GM11168 (cell line): ENCODE data around the gene SMYD3.

Experiments used
- in situ Hi-C: fragments of 300-500 bp; cut with MboI; formaldehyde crosslinking; loops from one replicate; pipeline ENCODE4 v1.12.0; 2022; ENCODE audit warnings: low sequenced_read_pairs; ENCODE audit not compliant: unreplicated experiment

SMYD3 gene

DNA sequence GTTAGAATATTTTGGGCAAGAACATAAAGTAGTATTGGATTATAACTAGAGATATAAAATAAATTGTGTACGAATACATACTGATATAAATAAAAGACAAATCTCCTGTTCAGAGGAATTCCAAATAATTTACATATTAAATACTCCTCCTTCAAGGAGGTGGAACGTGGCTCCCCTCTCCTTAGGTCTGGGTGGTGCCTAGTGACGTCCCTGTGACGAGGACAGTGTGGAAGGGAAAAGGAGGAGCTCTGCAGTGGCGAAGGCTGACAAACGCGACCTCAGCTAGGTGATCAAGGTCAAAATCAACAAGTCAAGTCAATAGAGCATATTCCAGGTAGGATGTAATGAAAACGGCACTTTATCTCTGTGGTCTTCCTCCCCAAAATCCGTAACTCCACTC, 310.0 kb downstream of the SMYD3 start:
- in situ Hi-C loops: no loop called here

DNA sequence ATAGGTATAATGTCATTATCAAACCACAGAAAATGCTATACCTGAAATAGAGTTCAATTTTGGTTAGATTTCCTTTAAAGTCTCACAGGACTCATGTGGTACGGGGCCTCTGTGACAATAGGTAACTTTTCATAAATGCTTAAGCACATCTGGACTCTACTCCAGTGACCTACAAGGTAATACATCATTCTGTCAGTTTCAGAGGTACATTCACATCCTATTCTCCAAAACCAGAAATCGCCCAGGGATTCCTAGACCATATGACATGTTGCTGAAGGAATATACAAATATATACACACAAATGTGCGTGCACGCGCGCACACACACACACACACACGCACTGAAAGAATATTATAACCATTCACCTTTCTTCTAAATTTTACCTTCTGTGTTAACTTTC, 311.8 kb downstream of the SMYD3 start:
- in situ Hi-C loops: no loop called here

DNA sequence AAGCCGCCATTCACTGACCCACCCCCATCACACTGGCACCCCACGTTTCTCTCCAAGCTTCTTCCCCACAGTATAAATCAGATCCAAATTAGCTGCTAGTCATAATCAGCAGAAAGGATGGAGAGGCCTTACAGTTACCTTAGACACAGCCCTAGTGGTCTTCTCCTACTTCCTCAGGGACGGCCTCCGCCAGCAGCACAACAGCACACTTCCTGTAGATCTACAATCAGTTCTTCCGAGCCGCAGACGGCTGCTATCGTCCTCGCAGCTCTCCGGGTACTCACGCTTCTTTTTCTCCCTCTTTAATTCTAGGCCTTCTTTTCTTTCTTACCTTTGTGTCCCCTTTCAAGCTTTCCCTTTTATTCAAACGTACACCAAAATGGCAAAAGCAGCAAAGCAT, 313.5 kb downstream of the SMYD3 start:
- in situ Hi-C loops: no loop called here

DNA sequence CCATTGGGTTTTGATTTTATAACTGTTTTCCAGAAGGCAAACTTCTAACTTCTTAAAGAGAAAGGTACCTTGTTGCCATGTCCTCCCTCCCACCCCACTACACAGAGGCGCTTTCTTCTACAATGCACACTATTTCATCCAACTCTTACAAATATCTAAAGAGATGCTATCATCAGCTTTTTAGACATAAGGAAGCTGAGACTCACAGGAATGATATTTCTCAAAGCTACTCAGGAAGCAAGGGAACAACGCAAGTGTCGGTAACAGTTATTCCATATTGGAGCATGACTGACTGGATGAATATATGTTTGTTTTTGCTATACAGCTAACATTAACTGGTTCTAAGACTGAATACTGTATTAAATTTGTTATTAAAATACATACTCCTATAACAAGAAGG, 318.0 kb downstream of the SMYD3 start:
- in situ Hi-C loops: no loop called here

DNA sequence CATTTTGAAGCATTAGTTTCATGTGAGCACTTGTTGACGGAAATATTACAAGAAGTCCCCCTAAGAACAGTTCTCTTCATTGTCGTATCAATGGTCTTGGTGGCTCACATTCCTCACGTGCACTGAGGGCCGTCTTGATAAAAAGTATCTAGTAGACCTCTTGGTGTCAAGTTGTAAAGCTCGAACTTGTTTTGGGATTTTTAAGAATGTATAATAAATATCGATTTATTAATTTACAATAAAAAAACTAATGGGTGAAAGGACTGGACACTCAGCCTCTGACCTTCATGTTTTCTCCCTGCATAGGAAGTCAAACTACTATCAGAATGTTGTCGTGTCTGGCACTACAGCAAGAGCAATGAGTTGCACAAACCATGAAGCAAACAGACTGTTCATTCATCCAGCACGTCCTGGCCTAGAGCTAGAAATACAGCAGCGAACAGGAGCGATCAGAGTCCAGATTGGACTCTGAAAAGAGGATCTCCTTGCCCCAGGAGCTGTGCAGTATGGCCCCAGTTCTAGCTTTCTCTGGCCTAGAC, 319.2 kb downstream of the SMYD3 start:
- in situ Hi-C loops: no loop called here

DNA sequence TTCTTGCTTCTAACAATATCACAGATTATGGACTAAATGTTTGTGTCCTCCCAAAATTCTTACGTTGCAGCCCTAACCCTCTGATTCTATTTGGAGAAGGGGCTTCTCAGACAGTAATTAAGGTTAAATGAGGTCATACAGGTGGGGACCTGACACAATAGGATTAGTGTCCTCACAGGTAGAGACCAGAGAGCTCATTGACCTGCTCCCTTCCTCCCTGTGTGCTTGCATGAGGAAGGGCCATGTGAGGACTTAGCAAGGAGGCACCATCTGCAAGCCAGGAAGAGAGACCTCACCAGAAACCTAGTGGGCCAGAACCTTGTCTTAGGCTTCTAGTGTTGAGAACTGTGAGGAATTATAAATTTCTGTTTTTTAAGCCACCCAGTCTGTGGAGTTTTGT, 322.6 kb downstream of the SMYD3 start:
- in situ Hi-C loops: no loop called here

DNA sequence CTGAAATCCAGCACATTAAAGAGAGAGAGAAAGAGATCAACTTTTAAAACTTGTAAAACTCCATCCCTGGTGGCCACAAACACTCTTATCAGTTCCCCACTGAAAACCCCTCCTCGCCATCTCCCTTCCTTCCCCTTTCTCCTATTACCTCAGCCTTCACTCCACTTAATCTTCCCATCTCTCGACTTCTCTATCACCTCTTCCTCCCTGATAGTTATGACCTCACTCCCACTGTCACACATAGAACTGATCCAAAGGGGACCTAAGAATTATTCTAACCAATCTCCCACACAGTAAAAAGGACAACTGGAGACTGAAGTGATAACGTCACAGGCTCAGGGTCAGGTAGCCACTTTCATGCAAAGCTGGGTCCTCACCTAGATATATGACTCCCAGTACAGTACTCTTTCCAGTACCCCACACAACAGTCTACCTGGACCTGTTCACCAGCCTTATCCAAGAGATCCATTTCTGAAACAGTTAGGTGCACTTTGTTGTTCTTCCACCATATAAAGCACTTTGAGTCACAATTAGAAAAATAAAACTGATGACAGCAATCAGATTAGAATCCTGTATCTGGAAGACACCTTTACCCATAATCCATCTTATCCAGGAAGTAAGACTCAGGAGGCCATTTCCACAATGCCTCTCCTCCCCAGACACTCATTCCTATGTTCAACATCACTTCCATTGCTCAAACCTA, 324.8 kb downstream of the SMYD3 start:
- in situ Hi-C loops: no loop called here

DNA sequence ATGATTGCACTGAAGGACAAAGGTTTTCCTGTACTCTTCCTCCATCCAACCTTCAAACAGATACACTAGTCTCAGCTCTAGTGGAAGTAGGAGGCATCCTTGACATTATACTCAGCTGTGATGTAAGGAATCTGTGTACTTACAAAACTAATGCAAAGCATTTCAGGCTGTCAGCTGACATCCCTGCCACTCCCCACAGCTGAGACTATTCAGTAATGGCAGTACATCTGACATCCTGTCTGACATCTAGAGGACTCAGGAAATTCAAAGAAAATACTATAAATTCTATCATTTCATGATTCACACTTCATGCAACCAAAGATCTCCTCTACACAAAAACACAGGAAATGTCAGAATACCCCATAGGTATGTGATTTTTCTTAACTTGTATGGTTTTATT, 325.8 kb downstream of the SMYD3 start:
- in situ Hi-C loops: no loop called here

DNA sequence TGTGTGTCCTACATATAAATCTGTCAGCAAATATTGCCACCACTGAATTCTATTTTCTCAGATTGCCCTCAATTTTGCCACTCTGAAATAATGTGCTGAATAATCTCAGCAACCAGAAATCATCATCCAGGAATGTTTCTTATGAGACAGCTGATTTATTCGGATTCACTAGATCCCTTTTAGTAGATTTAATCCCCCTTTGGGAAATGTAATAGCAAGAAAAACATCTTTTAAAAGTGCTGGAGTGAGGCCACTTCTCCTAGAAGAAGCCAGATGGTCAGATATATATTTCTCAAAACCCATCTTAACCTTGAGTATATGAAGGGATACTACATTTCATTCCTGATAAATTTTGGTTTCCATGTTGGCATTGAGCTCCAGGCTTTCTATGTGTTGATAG, 327.7 kb downstream of the SMYD3 start:
- in situ Hi-C loops: no loop called here

DNA sequence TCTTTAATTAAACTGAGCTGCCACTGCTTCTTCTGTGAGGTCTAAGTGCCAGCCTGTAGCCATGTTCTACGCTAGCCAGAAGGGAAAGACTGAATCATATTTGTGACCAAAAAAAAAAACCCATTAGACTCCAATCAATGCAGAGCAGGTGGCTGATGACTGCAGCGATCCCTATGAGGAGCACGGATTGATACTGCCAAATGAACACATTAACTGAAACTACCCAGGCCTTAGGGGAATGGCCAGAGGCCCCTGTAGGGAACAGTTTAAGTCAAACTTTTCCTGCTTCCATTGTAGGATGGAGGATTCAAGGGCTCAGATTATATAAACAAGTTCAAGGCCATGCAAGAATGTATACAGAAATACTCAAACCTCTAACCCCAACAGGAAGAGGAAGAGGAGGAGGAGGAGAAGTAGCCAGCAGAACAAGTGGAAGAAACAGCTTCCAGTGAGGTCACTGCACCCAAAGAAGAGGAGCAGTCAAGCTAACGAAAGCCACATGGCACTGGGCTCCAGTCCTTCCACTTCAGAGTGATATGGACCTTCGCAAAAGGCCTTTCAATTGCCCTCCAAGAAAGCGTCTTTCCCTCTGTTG, 328.3 kb downstream of the SMYD3 start:
- in situ Hi-C loops: no loop called here

DNA sequence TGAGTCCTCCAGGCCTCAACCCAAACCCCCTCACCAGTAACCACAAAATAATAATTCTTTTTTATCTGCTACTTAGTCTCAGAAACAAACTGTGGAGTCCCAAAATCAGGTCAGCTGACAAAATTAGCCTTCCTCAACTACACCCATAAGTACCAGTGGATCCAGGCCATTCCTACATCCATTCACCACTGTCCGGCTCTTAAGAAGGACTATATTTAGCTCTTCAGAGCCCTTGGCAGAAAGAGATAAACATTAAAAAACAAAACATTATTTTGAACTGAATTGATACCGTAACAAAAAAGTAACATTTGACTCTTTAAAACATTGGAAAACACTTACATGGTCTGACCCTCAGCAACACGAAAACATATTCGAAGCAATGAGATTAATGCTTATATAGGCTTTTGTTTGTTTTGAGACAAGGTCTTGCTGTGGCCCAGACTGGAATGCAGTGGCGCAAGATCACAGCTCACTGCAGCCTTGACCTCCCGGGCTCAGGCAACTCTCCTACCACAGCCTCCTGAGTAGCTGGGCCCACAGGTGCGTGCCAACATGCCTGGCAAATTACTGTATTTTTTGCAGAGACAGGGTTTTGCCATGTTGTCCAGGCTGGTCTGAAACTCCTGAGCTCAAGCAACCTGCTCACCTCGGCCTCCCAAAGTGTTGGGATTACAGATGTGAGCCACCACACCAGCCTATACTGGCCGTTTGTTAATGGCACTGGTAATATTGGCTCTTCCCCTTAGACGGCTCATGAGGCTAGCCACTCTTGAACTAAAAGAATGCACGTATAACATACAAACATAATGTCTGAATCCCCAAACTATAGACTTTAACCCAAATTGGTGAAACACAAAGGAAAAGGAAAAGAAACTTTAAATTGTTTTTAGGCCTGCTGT, 330.7 kb downstream of the SMYD3 start:
- in situ Hi-C loops: no loop called here

DNA sequence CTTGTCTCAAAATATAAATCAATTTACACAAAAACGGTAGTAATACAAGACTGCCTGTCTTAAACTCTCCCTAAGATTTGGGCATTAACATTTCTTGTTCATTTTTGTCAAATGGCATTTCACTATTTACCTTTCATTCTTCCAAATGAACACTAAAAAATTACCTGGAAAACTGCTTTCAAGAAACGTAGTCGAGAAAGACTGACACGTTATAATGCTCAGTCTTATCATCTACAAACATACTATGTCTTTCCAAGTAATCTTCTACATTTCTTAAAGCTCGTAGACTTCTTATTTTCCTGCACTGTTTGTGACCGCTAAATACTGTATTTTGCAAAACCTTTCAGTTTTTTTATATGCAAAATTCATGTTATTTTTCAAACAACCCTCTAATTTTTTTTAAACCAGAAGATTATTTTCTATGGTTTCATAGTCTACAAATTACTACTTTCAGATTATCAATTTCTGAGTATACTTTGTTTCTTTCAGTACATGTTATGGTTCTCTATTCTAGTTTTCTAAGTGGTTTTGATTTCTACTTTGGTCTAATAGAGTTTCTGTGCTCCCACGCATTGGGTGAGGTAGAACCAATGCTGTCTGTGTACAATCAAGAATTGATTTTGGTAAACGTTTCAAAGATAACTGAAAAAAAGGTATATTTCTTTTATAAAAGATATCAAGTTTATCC, 336.4 kb downstream of the SMYD3 start:
- in situ Hi-C loops: no loop called here

DNA sequence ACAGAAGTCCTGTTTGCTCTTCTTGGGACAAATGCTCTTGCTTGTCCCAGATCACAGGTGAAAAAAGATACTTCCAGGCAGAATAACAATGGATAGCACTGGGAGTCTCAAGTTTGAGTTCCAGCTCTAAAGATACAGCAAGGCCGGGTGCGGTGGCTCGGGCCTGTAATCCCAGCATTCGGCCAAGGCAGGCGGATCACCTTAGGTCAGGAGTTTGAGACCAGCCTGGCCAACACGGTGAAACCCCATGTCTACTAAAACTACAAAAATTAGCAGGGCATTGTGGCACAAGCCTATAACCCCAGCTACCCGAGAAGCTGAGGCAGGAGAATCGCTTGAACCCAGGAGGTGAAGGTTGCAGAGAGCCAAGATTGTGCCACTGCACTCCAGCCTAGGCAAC, 337.6 kb downstream of the SMYD3 start:
- in situ Hi-C loops: no loop called here

DNA sequence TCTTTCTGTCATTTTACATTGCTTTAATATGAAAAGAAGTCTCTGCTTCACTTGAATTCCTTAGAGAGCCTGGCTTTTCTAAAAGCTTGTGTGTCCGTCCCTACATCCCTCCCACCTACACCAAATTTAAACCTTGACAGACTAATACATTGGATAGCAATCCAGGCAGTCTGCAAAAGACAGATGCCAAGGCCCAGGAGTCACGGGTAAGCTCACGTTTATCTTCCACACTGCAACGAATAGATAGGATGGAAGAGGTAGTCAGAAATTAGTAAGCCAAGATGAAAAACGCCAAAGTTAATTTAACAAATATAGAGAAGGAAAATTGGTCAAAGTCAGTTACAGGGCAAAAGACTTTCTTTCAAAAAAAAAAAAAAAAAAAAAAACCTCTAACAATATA, 338.1 kb downstream of the SMYD3 start:
- in situ Hi-C loops: no loop called here

DNA sequence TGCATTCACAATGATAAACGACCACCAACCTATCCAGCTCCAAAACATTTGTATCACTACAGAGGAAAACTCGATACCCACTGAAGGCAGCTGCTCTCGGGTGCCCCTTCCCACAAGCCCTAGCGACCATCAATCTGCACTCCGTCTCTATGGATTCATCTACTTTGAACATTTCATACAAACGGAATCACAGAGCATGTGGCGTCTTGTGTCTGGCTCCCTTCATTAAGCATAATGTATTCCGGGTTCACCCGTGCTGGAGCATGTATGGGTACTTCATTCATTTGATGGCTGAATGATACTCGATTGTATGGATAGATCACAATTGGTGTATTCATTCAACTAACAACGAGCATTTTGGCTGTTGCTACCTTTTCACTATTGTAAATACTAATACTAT, 340.2 kb downstream of the SMYD3 start:
- in situ Hi-C loops: no loop called here

DNA sequence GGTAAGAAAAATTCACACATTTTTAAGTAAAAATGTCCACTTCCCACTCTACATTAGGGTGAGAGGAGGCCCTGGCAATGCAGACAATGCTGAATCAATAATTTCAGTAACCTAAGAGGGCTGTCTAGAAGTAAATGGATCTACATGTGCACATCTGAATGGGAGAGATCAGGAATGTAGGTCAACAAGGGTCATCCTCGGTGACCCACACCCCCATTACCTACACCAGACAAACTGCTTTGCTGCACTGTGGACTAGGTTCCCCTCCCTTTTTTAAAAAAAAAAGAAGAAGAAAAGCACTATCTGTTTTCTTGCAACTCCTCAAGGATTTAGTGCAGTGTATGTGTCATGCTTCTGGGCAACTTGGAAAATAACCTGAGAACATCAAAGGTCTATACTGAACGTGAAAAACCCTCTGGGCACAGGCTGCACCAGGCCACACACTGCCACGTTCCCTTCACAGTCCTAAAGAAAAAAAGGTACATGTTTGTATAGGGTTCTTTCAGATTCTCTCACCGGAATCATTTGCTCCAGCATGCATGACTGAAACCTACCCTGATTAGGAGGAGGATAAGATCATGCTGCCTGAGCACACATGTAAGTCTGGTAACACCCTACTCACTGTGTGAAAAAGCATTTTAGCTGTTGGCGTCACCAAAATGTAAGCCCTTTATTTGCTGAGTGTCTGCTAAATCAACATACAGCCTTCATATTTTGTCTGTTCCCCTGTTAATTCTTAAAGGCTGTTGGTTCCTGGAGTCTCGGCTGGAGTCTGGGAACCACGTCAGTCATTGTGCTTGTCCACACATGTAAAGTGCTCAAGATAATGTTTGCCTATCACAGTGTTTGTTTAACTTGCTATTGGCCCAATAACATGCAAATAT, 341.0 kb downstream of the SMYD3 start:
- in situ Hi-C loops: no loop called here

DNA sequence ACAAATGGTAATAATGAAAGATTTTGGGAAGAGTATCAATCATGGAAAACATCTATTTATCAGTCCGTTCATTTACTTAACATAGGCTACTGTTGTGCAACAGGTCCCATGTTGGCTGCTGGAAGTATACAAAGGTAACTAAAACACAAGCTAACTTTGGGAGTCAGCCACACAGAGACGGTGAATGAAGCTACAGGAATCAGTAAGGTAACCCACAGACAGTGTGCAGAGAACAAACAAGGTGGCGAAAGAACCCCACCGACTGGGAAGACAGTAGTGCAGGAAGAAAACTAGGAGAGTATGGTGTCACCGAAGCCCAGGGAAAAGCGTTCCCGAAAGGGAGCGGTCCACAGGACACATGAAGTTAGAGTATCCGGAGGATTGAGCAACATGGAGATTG, 342.3 kb downstream of the SMYD3 start:
- in situ Hi-C loops: no loop called here

DNA sequence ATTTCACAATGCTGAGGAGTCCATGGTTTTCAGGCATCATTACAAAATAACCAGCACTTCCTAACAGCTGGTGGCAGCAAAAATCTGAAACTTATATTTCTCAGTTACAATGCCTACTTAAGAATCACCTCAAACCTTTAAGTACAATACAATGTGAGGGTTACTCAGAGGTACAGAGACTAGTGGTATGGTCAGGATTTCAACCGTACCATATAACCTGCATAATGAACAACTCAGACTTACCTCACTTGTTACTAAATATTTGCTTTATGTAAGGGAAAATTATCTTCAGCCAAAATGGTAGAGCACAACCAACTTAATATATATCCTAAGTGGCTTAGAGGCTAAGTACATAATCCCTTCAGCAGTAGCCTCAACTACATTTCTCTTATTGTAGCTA, 344.5 kb downstream of the SMYD3 start:
- in situ Hi-C loops: no loop called here

DNA sequence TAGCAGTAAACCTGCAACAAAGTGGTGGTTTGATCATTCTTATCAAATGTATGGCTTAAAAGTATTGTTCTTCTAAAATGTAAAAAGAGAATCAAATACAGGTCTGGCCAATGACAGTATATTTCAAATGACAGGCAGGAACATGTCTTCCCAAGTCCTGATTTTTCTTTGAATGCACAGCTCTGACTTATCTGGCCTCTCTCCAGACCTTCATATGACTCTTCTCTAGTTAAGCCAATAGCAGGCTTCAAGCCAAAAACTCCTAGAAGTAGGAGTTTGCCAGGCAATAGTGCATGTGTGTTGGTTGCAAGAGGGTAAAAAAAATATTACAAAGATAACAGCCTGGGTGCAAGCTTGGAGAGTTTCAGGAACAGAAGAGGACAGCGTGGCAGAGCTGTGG, 345.5 kb downstream of the SMYD3 start:
- in situ Hi-C loops: no loop called here

DNA sequence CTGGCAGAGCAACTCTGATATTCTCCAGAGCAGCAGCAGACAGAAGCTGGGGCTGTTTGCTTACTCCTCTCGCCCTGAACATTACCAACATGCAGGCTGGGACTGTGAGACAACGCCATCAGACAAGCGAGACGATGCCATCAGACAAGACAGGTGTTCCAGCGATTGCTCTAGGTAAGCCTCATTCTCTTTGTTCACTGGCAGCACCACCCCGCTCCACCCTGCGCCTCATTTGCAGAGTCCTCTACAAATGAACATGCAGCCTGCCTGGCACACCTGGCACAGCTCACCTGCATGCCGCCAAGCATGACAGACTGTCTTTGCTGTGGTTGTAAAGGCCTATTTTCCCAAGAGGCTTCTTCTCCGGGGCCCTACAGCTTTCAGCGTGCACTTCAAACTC, 346.2 kb downstream of the SMYD3 start:
- in situ Hi-C loops: no loop called here
